K562 (cell line): Measurements from ENCODE around the gene HGS. TPM values are rescaled to one million over a fixed set of nuclear protein-coding genes. Genes with fewer than 3 reads are reported as not detected.

Experiments used
- ATF3 ChIP-seq, 2 experiments: fragments of 450-650 bp in 1 of 2; sonication (generic) in 1 of 2; formaldehyde crosslinking in 1 of 2; IDR thresholded peaks in 1 of 2; conservative IDR thresholded peaks in 1 of 2; 2 replicates each; pipeline versions ENCODE4 v1.6.1 to v1.8.1; 2016 to 2023; ENCODE audit warnings: mild to moderate bottlenecking in 2 of 2, moderate library complexity in 2 of 2, inconsistent platforms in 1 of 2, missing genetic modification reagents in 1 of 2
- CBFA2T3 ChIP-seq: fragments of 450-650 bp; IDR thresholded peaks from 2 replicates; pipeline ENCODE4 v1.6.1; 2017
- DEAF1 ChIP-seq: fragments of 450-650 bp; formaldehyde crosslinking; IDR thresholded peaks from 2 replicates; pipeline ENCODE4 v1.4.0; 2020; ENCODE audit warnings: mild to moderate bottlenecking, moderate library complexity
- DPF2 ChIP-seq: fragments of 450-650 bp; IDR thresholded peaks from 2 replicates; pipeline ENCODE4 v1.6.1; 2016
- E2F3 ChIP-seq: fragments of 250-450 bp; sonication (Bioruptor Pico); IDR thresholded peaks from 2 replicates; pipeline ENCODE4 v1.4.0; 2020; ENCODE audit warnings: mild to moderate bottlenecking
- EGR1 ChIP-seq: fragments of 450-650 bp; conservative IDR thresholded peaks from 2 replicates; pipeline ENCODE4 v1.6.1; 2017; ENCODE audit warnings: mild to moderate bottlenecking
- GTF2F1 ChIP-seq: IDR thresholded peaks from 2 replicates; pipeline ENCODE4 v1.6.1; 2011; ENCODE audit warnings: low read depth, low read length, improper control_type of control experiment
- LCOR ChIP-seq: sonication (generic); formaldehyde crosslinking; IDR thresholded peaks from 2 replicates; pipeline ENCODE4 v1.8.0; 2022; ENCODE audit warnings: mild to moderate bottlenecking, missing genetic modification reagents
- MAX ChIP-seq: sonication (generic); formaldehyde crosslinking; IDR thresholded peaks from 2 replicates; pipeline ENCODE4 v1.9.0; 2022; ENCODE audit warnings: mild to moderate bottlenecking, missing genetic modification reagents
- NFE2 ChIP-seq: IDR thresholded peaks from 2 replicates; pipeline ENCODE4 v1.6.1; 2014; ENCODE audit warnings: antibody characterized with exemption, low read depth
- PKNOX1 ChIP-seq: fragments of 450-650 bp; IDR thresholded peaks from 2 replicates; pipeline ENCODE4 v1.6.1; 2016
- POLR2A ChIP-seq: fragments of 450-650 bp; conservative IDR thresholded peaks from 2 replicates; pipeline ENCODE4 v1.6.1; 2016
- RAD21 ChIP-seq, 2 experiments: fragments of 250-450 bp in 1 of 2; fragments of 450-650 bp in 1 of 2; sonication (Bioruptor Pico) in 1 of 2; formaldehyde crosslinking in 1 of 2; IDR thresholded peaks in 1 of 2; conservative IDR thresholded peaks in 1 of 2; 2 replicates each; pipeline versions ENCODE4 v1.4.0 to v1.8.0; 2020 to 2022; ENCODE audit warnings: mild to moderate bottlenecking in 2 of 2, moderate library complexity in 1 of 2
- RCOR1 ChIP-seq, 2 experiments: IDR thresholded peaks; 2 replicates each; pipeline ENCODE4 v1.6.1; 2012; ENCODE audit warnings: low read depth in 2 of 2, low read length in 2 of 2, borderline replicate concordance in 1 of 2, improper control_type of control experiment in 1 of 2
- RUNX1 ChIP-seq: sonication (generic); IDR thresholded peaks from 2 replicates; pipeline ENCODE4 v1.6.1; 2016; ENCODE audit warnings: antibody characterized with exemption, low read depth
- TCFL5 ChIP-seq: fragments of 250-450 bp; sonication (Bioruptor Pico); conservative IDR thresholded peaks from 2 replicates; pipeline ENCODE4 v1.6.1; 2021; ENCODE audit warnings: mild to moderate bottlenecking, moderate library complexity, matching md5 sums
- XRCC5 ChIP-seq: fragments of 200-400 bp; formaldehyde crosslinking; IDR thresholded peaks from 2 replicates; pipeline ENCODE4 v1.6.1; 2017; ENCODE audit warnings: low read depth, mild to moderate bottlenecking, low read length
- ZBTB17 ChIP-seq: fragments of 450-650 bp; formaldehyde crosslinking; IDR thresholded peaks from 2 replicates; pipeline ENCODE4 v1.4.0; 2020; ENCODE audit warnings: mild to moderate bottlenecking
- ZFP36 ChIP-seq: fragments of 150-350 bp; IDR thresholded peaks from 2 replicates; pipeline ENCODE4 v1.6.1; 2018; ENCODE audit warnings: low read length, low read depth; ENCODE audit not compliant: partially characterized antibody
- ZNF3 ChIP-seq: fragments of 250-450 bp; sonication (Bioruptor Pico); IDR thresholded peaks from 2 replicates; pipeline ENCODE4 v1.5.0; 2021; ENCODE audit warnings: mild to moderate bottlenecking, moderate library complexity
- ZNF639 ChIP-seq, 2 experiments: fragments of 200-800 bp in 1 of 2; sonication (Bioruptor generic) in 1 of 2; sonication (generic) in 1 of 2; formaldehyde crosslinking in 1 of 2; IDR thresholded peaks in 1 of 2; conservative IDR thresholded peaks in 1 of 2; 2 replicates each; pipeline versions ENCODE4 v1.5.0 to v1.6.1; 2016 to 2020; ENCODE audit warnings: missing compliant biosample characterization in 1 of 2, missing genetic modification characterization in 1 of 2, missing genetic modification reagents in 1 of 2
- ZNF780A ChIP-seq: fragments of 250-450 bp; sonication (Bioruptor Pico); IDR thresholded peaks from 2 replicates; pipeline ENCODE4 v1.5.0; 2021; ENCODE audit warnings: mild to moderate bottlenecking
- polyA plus RNA-seq, 8 experiments: library from polyadenylated mRNA; depleted of rRNA in 4 of 8; stranded (reverse) in 5 of 8; unstranded in 3 of 8; fragments of >200 nt; fragmentation: Nextera tagmentation in 2 of 8; fragmentation: Illumina TruSeq in 1 of 8; extraction: Ambion mirVana in 2 of 8; extraction: Trizol in 1 of 8; gene quantifications; 2 replicates each; pipeline versions ENCODE4 v1.2.1 to v1.2.3, GENCODE V29; 2011 to 2014; ENCODE audit warnings: inconsistent platforms in 1 of 8, missing spikeins in 1 of 8
- total RNA-seq, 7 experiments: library from RNA; depleted of rRNA in 6 of 7; stranded (reverse); fragments of >200 nt in 6 of 7; fragmentation: Illumina TruSeq in 2 of 7; extraction: Trizol in 2 of 7; gene quantifications; 2 replicates each; pipeline versions ENCODE4 v1.2.1 to v1.2.3, GENCODE V29; 2011 to 2021; ENCODE audit warnings: low replicate concordance in 1 of 7

Gene HGS
- total and polyA plus RNA-seq, 9 of the 15 experiments (the other 6 are each of a cell fraction or from before 2014, with no cell fraction given) = 3.9 to 176 (median 77.1) TPM

GRCh38 chr17:81712468-81713003 lies 28.7 kb downstream of the HGS start (continued):
- TF ChIP-seq XRCC5 (no peak), LCOR (no peak), ATF3 (IDR thresholded peaks at IDR 0.05) (no peak), ATF3 (CRISPR knock-in tag; conservative IDR thresholded peaks at IDR 0.05) (peak; percentile 52; the same call in 1 of the 2 replicates), TCFL5 (CRISPR knock-in tag) (no peak), ZNF639 (CRISPR knock-in tag; conservative IDR thresholded peaks at IDR 0.05 in 1 of 2, IDR thresholded peaks at IDR 0.05 in 1 of 2) (no peak), RAD21 (CRISPR knock-in tag; conservative IDR thresholded peaks at IDR 0.05 in 1 of 2, IDR thresholded peaks at IDR 0.05 in 1 of 2) (peak in 1 of 2 experiments; percentile 55; a peak in 3 of 4 replicates), ZBTB17 (no peak), DEAF1 (CRISPR knock-in tag) (no peak), CBFA2T3 (no peak), PKNOX1 (no peak), DPF2 (no peak), GTF2F1 (no peak), POLR2A (peak; percentile 47; the same call in 1 of the 2 replicates), EGR1 (peak; percentile 25), MAX (CRISPR knock-in tag) (no peak), ZFP36 (peak; percentile 83), RUNX1 (no peak), E2F3 (CRISPR knock-in tag) (no peak), RCOR1 (IDR thresholded peaks at IDR 0.05; ENCODE audit: borderline replicate concordance in 1 of 2, low read depth in 2 of 2, low read length in 2 of 2) (peak in 1 of 2 experiments; percentile 4; a peak in 1 of 4 replicates), ZNF3 (no peak), ZNF780A (CRISPR knock-in tag) (no peak), NFE2 (no peak)
